ENCODE results near the gene PTP4A2. TPM values are rescaled to one million over a fixed set of nuclear protein-coding genes. Genes with fewer than 3 reads are reported as not detected.

The PTP4A2 gene
- total and polyA plus RNA-seq, 2 of the 13 experiments (the other 11 are each of a cell fraction or from before 2014, with no cell fraction given), result 173 to 225 TPM

DNA sequence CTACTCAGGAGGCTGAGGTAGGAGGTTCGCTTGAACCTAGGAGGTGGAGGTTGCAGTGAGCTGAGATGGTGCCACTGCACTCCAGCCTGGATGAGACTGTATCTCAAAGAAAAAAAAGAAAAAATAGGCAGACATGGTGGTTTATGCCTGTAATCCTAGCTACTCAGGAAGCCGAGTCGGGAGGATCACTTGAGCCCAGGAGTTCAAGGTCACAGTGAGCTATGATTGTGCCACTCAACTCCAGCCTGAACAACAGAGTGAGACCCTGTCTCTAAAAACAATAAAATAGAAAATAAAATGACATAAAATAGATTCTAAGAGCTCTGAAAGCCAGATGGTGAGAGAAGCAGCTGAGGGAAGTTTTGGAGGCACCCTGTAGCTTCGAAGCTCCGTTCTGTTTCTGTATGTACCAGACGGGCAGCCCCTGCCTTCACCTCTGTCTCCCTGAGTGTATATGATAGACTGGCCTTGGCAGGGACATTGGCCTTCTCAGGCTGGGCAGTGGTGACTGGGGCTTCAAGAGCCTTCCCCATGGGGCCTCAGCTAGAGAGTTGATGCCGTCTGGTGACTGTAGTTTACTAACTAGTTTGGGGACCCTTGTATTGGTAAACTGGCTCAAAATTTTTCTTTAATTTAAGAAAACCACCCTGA is 68.0 kb downstream of the PTP4A2 start:
- Histone ChIP-seq H3K27ac (ENCODE audit: extremely low read length, insufficient read depth, low read length) (peak overlapping the region; percentile 28), H3K4me1 (ENCODE audit: insufficient read depth, low read length) (peaks cover 25% of the 10 kb centered on the region), H3K4me3 (replicated peaks in 1 of 3; ENCODE audit: insufficient read depth in 1 of 3, low read depth in 2 of 3, low read length in 3 of 3) (no peak overlapping the region), H3K9ac (ENCODE audit: insufficient read depth, low read depth, low read length) (no peak overlapping the region), H3K27me3 (ENCODE audit: control insufficient read depth in 1 of 2, insufficient read depth in 2 of 2, low read length in 2 of 2) (no peaks in the 10 kb centered on the region), H3K4me2 (ENCODE audit: low read depth, low read length) (peak overlapping the region; percentile 49), H3K79me2 (ENCODE audit: insufficient read depth, low read length) (no peaks in the 10 kb centered on the region), H3K36me3 (replicated peaks in 1 of 2; ENCODE audit: control insufficient read depth in 1 of 2, insufficient read depth in 2 of 2, low read length in 2 of 2) (no peaks in the 10 kb centered on the region), H4K20me1 (ENCODE audit: insufficient read depth, low read length) (no peaks in the 10 kb centered on the region), H3K9me3 (ENCODE audit: low read length) (no peaks in the 10 kb centered on the region), H2AFZ (ENCODE audit: low read length) (no peak overlapping the region)
- ChIA-PET CTCF (ENCODE audit: low intra/inter-chr PET ratio, low total read pairs) (no interaction called here), POLR2A (interaction anchor here (0.7 to 1.4 kb wide), 2 partner anchors 11 to 20 kb away, joined by 3 to 8 read pairs; no protein-coding TSS in a partner anchor)
- peak; percentile 30 for DNase-seq (ENCODE audit: low spot score)
- no peak for FAIRE-seq
- WGBS (ENCODE audit: low lambda C conversion rate), result 32% methylated on average over 7 of the region's 7 CpGs
- in situ Hi-C loops (cut with HindIII; ENCODE audit: extremely low pct_ligation_motif_present, low pct_unique_long_range_greater_than_20kb) (no loop called here), intact Hi-C loops (cut with micrococcal nuclease; ENCODE audit: unreplicated experiment) (no loop called here)
- no TSS peak for BruUV-seq (replicated peaks)
- ATAC-seq, result peak; percentile 77
- TF ChIP-seq THAP11 (CRISPR knock-in tag; IDR thresholded peaks at IDR 0.05) (0 out of 2 replicates have a peak, but pooled peaks have one; percentile 15), ZNF737 (CRISPR knock-in tag; IDR thresholded peaks at IDR 0.05; ENCODE audit: borderline replicate concordance) (no peak), ZFP90 (CRISPR knock-in tag; IDR thresholded peaks at IDR 0.05; ENCODE audit: borderline replicate concordance) (peak; percentile 98), SKI (IDR thresholded peaks at IDR 0.05; ENCODE audit: partially characterized antibody) (no peak), PITX1 (CRISPR knock-in tag; IDR thresholded peaks at IDR 0.05) (0 out of 2 replicates have a peak, but pooled peaks have one; percentile 10), CREB1 (IDR thresholded peaks at IDR 0.05) (no peak), CREB1 (CRISPR knock-in tag; IDR thresholded peaks at IDR 0.05) (0 out of 2 replicates have a peak, but pooled peaks have one; percentile 28), HNF4A (CRISPR knock-in tag; IDR thresholded peaks at IDR 0.05) (peak; percentile 43; the same call in 1 of the 2 replicates), GATAD2A (CRISPR knock-in tag; IDR thresholded peaks at IDR 0.05) (peak; percentile 50; the same call in 1 of the 2 replicates), ZNF121 (CRISPR knock-in tag; IDR thresholded peaks at IDR 0.05) (peak; percentile 78), RARA (CRISPR knock-in tag; IDR thresholded peaks at IDR 0.05) (peak; percentile 61), SALL1 (CRISPR knock-in tag; IDR thresholded peaks at IDR 0.05) (peak; percentile 19; the same call in 1 of the 2 replicates), ZNF432 (CRISPR knock-in tag; IDR thresholded peaks at IDR 0.05; ENCODE audit: borderline replicate concordance) (no peak), ZMYM2 (CRISPR knock-in tag; IDR thresholded peaks at IDR 0.05) (no peak)
- TF ChIP-seq, protein P1, sequence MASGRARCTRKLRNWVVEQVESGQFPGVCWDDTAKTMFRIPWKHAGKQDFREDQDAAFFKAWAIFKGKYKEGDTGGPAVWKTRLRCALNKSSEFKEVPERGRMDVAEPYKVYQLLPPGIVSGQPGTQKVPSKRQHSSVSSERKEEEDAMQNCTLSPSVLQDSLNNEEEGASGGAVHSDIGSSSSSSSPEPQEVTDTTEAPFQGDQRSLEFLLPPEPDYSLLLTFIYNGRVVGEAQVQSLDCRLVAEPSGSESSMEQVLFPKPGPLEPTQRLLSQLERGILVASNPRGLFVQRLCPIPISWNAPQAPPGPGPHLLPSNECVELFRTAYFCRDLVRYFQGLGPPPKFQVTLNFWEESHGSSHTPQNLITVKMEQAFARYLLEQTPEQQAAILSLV (CRISPR knock-in tag; IDR thresholded peaks at IDR 0.05; ENCODE audit: borderline replicate concordance), result no peak
- TF ChIP-seq, protein P2, sequence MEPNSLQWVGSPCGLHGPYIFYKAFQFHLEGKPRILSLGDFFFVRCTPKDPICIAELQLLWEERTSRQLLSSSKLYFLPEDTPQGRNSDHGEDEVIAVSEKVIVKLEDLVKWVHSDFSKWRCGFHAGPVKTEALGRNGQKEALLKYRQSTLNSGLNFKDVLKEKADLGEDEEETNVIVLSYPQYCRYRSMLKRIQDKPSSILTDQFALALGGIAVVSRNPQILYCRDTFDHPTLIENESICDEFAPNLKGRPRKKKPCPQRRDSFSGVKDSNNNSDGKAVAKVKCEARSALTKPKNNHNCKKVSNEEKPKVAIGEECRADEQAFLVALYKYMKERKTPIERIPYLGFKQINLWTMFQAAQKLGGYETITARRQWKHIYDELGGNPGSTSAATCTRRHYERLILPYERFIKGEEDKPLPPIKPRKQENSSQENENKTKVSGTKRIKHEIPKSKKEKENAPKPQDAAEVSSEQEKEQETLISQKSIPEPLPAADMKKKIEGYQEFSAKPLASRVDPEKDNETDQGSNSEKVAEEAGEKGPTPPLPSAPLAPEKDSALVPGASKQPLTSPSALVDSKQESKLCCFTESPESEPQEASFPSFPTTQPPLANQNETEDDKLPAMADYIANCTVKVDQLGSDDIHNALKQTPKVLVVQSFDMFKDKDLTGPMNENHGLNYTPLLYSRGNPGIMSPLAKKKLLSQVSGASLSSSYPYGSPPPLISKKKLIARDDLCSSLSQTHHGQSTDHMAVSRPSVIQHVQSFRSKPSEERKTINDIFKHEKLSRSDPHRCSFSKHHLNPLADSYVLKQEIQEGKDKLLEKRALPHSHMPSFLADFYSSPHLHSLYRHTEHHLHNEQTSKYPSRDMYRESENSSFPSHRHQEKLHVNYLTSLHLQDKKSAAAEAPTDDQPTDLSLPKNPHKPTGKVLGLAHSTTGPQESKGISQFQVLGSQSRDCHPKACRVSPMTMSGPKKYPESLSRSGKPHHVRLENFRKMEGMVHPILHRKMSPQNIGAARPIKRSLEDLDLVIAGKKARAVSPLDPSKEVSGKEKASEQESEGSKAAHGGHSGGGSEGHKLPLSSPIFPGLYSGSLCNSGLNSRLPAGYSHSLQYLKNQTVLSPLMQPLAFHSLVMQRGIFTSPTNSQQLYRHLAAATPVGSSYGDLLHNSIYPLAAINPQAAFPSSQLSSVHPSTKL (CRISPR knock-in tag; IDR thresholded peaks at IDR 0.05), result peak; percentile 54
- TF ChIP-seq, protein P3, sequence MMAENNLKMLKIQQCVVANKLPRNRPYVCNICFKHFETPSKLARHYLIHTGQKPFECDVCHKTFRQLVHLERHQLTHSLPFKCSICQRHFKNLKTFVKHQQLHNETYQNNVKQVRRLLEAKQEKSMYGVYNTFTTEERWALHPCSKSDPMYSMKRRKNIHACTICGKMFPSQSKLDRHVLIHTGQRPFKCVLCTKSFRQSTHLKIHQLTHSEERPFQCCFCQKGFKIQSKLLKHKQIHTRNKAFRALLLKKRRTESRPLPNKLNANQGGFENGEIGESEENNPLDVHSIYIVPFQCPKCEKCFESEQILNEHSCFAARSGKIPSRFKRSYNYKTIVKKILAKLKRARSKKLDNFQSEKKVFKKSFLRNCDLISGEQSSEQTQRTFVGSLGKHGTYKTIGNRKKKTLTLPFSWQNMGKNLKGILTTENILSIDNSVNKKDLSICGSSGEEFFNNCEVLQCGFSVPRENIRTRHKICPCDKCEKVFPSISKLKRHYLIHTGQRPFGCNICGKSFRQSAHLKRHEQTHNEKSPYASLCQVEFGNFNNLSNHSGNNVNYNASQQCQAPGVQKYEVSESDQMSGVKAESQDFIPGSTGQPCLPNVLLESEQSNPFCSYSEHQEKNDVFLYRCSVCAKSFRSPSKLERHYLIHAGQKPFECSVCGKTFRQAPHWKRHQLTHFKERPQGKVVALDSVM (CRISPR knock-in tag; IDR thresholded peaks at IDR 0.05), result peak; percentile 65

All from HepG2 (cell line).